ENCODE results near the gene SUPT7L. TPM values are rescaled to one million over a fixed set of nuclear protein-coding genes. Genes with fewer than 3 reads are reported as not detected.

The SUPT7L gene
- total and polyA plus RNA-seq, 2 of the 4 experiments (the other 2 are of a cell fraction) = 16.7 to 33.4 TPM

- Histone ChIP-seq H4K5ac (ENCODE audit: low read depth, low read length) (no peak overlapping the region), H3K14ac (replicated peaks; ENCODE audit: low read depth, low read length) (no peak overlapping the region), H3K23ac (ENCODE audit: low read depth, low read length) (no peak overlapping the region), H2BK15ac (ENCODE audit: low read depth, low read length) (no peak overlapping the region), H3K4me3 (ENCODE audit: insufficient read depth, low read depth, low read length) (no peak overlapping the region), H3K9ac (ENCODE audit: low read depth, low read length) (no peak overlapping the region), H3K27me3 (ENCODE audit: control insufficient read depth, insufficient read depth, low read length) (no peaks in the 10 kb centered on the region), H3K18ac (ENCODE audit: low read depth, low read length) (no peak overlapping the region), H3K36me3 (ENCODE audit: control insufficient read depth, insufficient read depth, low read length) (peaks cover 26% of the 10 kb centered on the region), H2AK5ac (ENCODE audit: low read depth, low read length) (no peak overlapping the region), H3K79me1 (ENCODE audit: low read depth in 1 of 2, low read length in 2 of 2) (no peaks in the 10 kb centered on the region; a peak in 1 of 4 replicates), H3K27ac (ENCODE audit: insufficient read depth, low read length) (no peak overlapping the region), H4K20me1 (ENCODE audit: insufficient read depth, low read length) (no peaks in the 10 kb centered on the region), H4K8ac (ENCODE audit: low read depth in 2 of 2, low read length in 2 of 2) (no peak overlapping the region), H2BK5ac (ENCODE audit: low read depth, low read length, poor library complexity, severe bottlenecking) (no peak overlapping the region), H2AFZ (replicated peaks; ENCODE audit: low read length, poor library complexity) (no peak overlapping the region), H3K9me3 (ENCODE audit: control insufficient read depth, insufficient read depth, low read length) (no peaks in the 10 kb centered on the region), H2AK9ac (replicated peaks; ENCODE audit: low read depth, low read length, poor library complexity) (no peak overlapping the region), H4K91ac (ENCODE audit: insufficient read depth, low read depth, low read length) (no peak overlapping the region), H3K56ac (ENCODE audit: extremely low read depth, insufficient read depth, low read length) (no peak overlapping the region), H3K4ac (ENCODE audit: low read depth, low read length) (no peak overlapping the region), H3K4me2 (ENCODE audit: low read depth, low read length) (no peak overlapping the region), H3K4me1 (ENCODE audit: control insufficient read depth, insufficient read depth, low read length) (peaks cover 5% of the 10 kb centered on the region), H2BK120ac (ENCODE audit: low read depth, low read length) (no peak overlapping the region), H2BK20ac (ENCODE audit: low read depth, low read length) (no peak overlapping the region), H3K9me1 (ENCODE audit: insufficient read depth, low read length) (peaks cover 4% of the 10 kb centered on the region; the same call in 1 of the 2 replicates)
- TF ChIP-seq CTCF (conservative IDR thresholded peaks at IDR 0.05; ENCODE audit: low read depth, low read length) = no peak
- TF ChIP-seq RFX5 (IDR thresholded peaks at IDR 0.05; ENCODE audit: low read depth, low read length) = no peak
- no peak for TF ChIP-seq SMC3 (IDR thresholded peaks at IDR 0.05; ENCODE audit: low read depth, low read length)
- no peak for TF ChIP-seq USF2 (IDR thresholded peaks at IDR 0.05; ENCODE audit: low read depth, low read length)
- TF ChIP-seq FOS (IDR thresholded peaks at IDR 0.05; ENCODE audit: low read depth, low read length) = no peak
- TF ChIP-seq MAFK (IDR thresholded peaks at IDR 0.05; ENCODE audit: low read depth, low read length) = no peak
- no peak for TF ChIP-seq NFE2L2 (IDR thresholded peaks at IDR 0.05; ENCODE audit: low read depth, low read length)
- TF ChIP-seq ELK1 (IDR thresholded peaks at IDR 0.05; ENCODE audit: borderline replicate concordance, low read depth, low read length) = no peak
- TF ChIP-seq CHD1 (IDR thresholded peaks at IDR 0.05; ENCODE audit: low read depth, low read length) = no peak
- TF ChIP-seq CEBPB (IDR thresholded peaks at IDR 0.05; ENCODE audit: low read depth, low read length) = no peak
- no peak for TF ChIP-seq POLR2A (IDR thresholded peaks at IDR 0.05; ENCODE audit: low read depth, low read length)
- TF ChIP-seq MXI1 (IDR thresholded peaks at IDR 0.05; ENCODE audit: borderline replicate concordance, low read depth, low read length) = no peak
- TF ChIP-seq BHLHE40 (IDR thresholded peaks at IDR 0.05; ENCODE audit: low read depth, low read length) = no peak
- TF ChIP-seq MAZ (IDR thresholded peaks at IDR 0.05; ENCODE audit: borderline replicate concordance, low read depth, low read length) = no peak
- no peak for TF ChIP-seq RCOR1 (IDR thresholded peaks at IDR 0.05; ENCODE audit: insufficient replicate concordance, low read length)
- TF ChIP-seq RAD21 (IDR thresholded peaks at IDR 0.05; ENCODE audit: low read length) = no peak
- POLR2A ChIA-PET (ENCODE audit: unreplicated experiment) = no interaction called here
- in situ Hi-C loops (cut with MboI; ENCODE audit: low sequenced_read_pairs) = no loop called here
- ATAC-seq (ENCODE audit: low read depth) = no peak
- WGBS, 2 experiments (ENCODE audit: extremely low coverage in 2 of 2, insufficient read length in 1 of 2) = no CpG with 5 or more reads among the region's 1 CpG
- no TSS peak for BruUV-seq (replicated peaks)
- DNase-seq = no peak
- dilution Hi-C loops (cut with HindIII; ENCODE audit: low sequenced_read_pairs, unreplicated experiment) = no loop called here
- intact Hi-C loops (cut with micrococcal nuclease) = no loop called here
- CTCF ChIA-PET = interaction anchor here (0.5 kb wide), 1 partner anchor 409 kb away, joined by 3 read pairs; no protein-coding TSS in a partner anchor
These were observed 23.8 kb upstream of the SUPT7L start for GRCh38 chr2:27687232-27687631.
